Tibial nerve (tissue), 4 donors: ENCODE measurements around the gene PKNOX2. TPM values are rescaled to one million over a fixed set of nuclear protein-coding genes. Genes with fewer than 3 reads are reported as not detected.

Experiments
- DNase-seq, 2 donors: peaks; one replicate each; pipeline ENCODE4 v3.0.0-alpha.2; 2019; ENCODE audit warnings: low spot score in 2 of 2
- H3K27ac ChIP-seq, 4 donors: fragments of 200-600 bp; sonication (generic) in 3 of 4; one replicate each; pipeline ENCODE4 v1.5.1; 2017 to 2019; ENCODE audit warnings: mild to moderate bottlenecking in 1 of 4
- H3K27me3 ChIP-seq, 2 donors: fragments of 200-600 bp; sonication (generic) in 1 of 2; one replicate each; pipeline versions ENCODE4 v1.5.1 to v1.6.0; 2017 to 2019
- H3K36me3 ChIP-seq, 3 donors: fragments of 200-600 bp; sonication (generic); one replicate each; pipeline ENCODE4 v1.5.1; 2018 to 2019
- H3K4me1 ChIP-seq, 4 donors: fragments of 200-600 bp; sonication (generic) in 3 of 4; one replicate each; pipeline ENCODE4 v1.5.1; 2017 to 2019
- H3K4me3 ChIP-seq, 4 donors: fragments of 200-600 bp; sonication (generic) in 3 of 4; one replicate each; pipeline ENCODE4 v1.5.1; 2017 to 2019; ENCODE audit warnings: mild to moderate bottlenecking in 1 of 4, moderate library complexity in 1 of 4
- H3K9me3 ChIP-seq, 4 donors: fragments of 200-600 bp; sonication (generic) in 3 of 4; one replicate each; pipeline ENCODE4 v1.5.1; 2017 to 2019
- EP300 ChIP-seq, 2 donors: sonication (generic); formaldehyde crosslinking; IDR thresholded peaks; one replicate each; pipeline ENCODE4 v1.6.1; 2017; ENCODE audit warnings: antibody characterized with exemption in 2 of 2, mild to moderate bottlenecking in 1 of 2
- POLR2A ChIP-seq, 2 donors: fragments of 450-650 bp; IDR thresholded peaks; one replicate each; pipeline ENCODE4 v1.6.1; 2017; ENCODE audit warnings: antibody characterized with exemption in 2 of 2, mild to moderate bottlenecking in 2 of 2, moderate library complexity in 2 of 2
- WGBS, 2 donors: methylation state at CpG; one replicate each; pipeline ENCODE4 v1.1.5; 2018; 5-methylcytosine and 5-hydroxymethylcytosine counted together
- total RNA-seq, 4 donors: library from RNA; depleted of rRNA; stranded (reverse); fragments of >200 nt; gene quantifications; one replicate each; pipeline ENCODE4 v1.1.0, GENCODE V29; 2016
- TF ChIP-seq, protein P1 (sequence below), 5 experiments: fragments of 200-600 bp in 3 of 5; fragments of 450-650 bp in 2 of 5; sonication (generic) in 3 of 5; IDR thresholded peaks; one replicate each; pipeline ENCODE4 v1.5.1; 2016 to 2019; ENCODE audit warnings: antibody characterized with exemption in 5 of 5, mild to moderate bottlenecking in 3 of 5, moderate library complexity in 2 of 5

PKNOX2 gene
- total RNA-seq, 4 donors from 2014 or later, result 5.7 to 7.2 (median 6.4) TPM

DNA sequence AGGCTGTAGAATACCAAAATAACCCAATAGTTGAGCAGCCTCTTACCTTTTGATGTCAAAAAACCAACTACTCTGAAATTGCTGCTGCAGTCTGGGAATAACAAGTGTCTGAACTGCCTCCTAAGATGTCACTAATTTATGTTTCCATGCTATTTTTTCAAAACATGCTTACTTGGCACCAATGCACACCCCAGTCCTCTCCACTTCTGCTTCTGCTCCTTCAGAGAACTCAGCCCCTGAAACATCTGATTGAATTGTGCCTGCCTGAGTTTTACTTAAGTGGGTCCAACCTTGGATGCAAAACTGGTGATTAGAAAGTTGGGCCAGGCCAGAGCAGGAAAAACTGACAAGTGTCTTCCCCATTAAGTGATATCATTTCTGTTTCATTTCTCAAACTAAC lies 28.6 kb upstream of the PKNOX2 start:
- Histone ChIP-seq H3K4me3 (no peak overlapping the region), H3K9me3 (no peaks in the 10 kb centered on the region), H3K27me3 (peaks cover 0 to 11% of the 10 kb centered on the region in 2 donors), H3K36me3 (no peaks in the 10 kb centered on the region), H3K4me1 (no peaks in the 10 kb centered on the region), H3K27ac (no peak overlapping the region)
- TF ChIP-seq, protein P1, sequence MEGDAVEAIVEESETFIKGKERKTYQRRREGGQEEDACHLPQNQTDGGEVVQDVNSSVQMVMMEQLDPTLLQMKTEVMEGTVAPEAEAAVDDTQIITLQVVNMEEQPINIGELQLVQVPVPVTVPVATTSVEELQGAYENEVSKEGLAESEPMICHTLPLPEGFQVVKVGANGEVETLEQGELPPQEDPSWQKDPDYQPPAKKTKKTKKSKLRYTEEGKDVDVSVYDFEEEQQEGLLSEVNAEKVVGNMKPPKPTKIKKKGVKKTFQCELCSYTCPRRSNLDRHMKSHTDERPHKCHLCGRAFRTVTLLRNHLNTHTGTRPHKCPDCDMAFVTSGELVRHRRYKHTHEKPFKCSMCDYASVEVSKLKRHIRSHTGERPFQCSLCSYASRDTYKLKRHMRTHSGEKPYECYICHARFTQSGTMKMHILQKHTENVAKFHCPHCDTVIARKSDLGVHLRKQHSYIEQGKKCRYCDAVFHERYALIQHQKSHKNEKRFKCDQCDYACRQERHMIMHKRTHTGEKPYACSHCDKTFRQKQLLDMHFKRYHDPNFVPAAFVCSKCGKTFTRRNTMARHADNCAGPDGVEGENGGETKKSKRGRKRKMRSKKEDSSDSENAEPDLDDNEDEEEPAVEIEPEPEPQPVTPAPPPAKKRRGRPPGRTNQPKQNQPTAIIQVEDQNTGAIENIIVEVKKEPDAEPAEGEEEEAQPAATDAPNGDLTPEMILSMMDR (IDR thresholded peaks at IDR 0.05), result no peak
- TF ChIP-seq EP300 (IDR thresholded peaks at IDR 0.05), result no peak
- no peak for TF ChIP-seq POLR2A (IDR thresholded peaks at IDR 0.05)
- DNase-seq, result no peak

DNA sequence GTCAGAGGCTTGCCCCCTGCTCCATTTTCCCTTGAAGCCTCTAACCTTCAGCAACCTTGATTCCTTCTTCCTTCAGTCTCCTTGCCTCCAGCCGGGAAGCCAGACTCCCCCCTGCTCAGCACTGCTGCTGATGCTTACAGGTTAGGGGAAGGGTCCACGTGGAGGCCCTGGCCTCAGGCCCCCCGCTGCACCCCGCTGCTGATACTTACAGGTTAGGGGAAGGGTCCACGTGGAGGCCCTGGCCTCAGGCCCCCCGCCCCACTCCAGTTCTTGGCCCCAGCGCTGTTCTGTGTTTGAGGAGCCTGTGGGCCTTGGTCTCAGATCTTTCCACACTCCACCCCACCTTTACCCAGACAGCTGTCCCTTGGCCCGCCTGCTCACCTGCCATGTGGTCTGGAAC lies 25.6 kb upstream of the PKNOX2 start:
- Histone ChIP-seq H3K9me3 (no peaks in the 10 kb centered on the region), H3K4me1 (peaks cover 0 to 6% (median 2%) of the 10 kb centered on the region in 4 donors), H3K27me3 (peaks cover 0 to 18% of the 10 kb centered on the region in 2 donors), H3K27ac (no peak overlapping the region), H3K36me3 (no peaks in the 10 kb centered on the region), H3K4me3 (no peak overlapping the region)
- TF ChIP-seq, protein P1 (IDR thresholded peaks at IDR 0.05), result no peak
- no peak for TF ChIP-seq EP300 (IDR thresholded peaks at IDR 0.05)
- TF ChIP-seq POLR2A (IDR thresholded peaks at IDR 0.05), result no peak
- WGBS, 2 donors, result 83 to 85% methylated on average over 8 of the region's 8 CpGs
- no peak for DNase-seq

DNA sequence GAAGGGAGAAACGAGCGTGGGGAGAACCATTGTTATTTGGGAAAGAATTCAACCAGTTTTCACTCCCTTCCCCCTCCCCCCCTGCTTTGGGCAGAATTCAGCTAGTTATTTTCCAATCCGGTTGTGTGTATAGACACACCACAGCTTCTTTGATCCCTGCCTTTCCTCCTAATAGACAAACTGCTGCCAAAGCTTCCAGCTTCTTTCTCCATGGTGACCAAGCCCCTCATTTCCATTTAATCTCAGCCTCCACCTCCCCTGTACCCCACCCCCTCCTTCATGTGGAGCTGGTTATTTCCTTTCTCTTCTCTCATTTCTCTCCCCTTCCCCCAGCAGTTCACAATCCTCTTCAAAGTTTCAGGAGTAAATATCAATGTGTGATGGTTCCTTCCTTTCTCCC lies 24.8 kb upstream of the PKNOX2 start:
- H3K4me1 ChIP-seq, result peaks cover 0 to 6% (median 2%) of the 10 kb centered on the region in 4 donors
- TF ChIP-seq EP300 (IDR thresholded peaks at IDR 0.05) (no peak), POLR2A (IDR thresholded peaks at IDR 0.05) (no peak)
- TF ChIP-seq, protein P1 (IDR thresholded peaks at IDR 0.05), result no peak
- no peaks in the 10 kb centered on the region for H3K9me3 ChIP-seq
- DNase-seq, result no peak
- peaks cover 0 to 18% of the 10 kb centered on the region in 2 donors for H3K27me3 ChIP-seq
- H3K4me3 ChIP-seq, result no peak overlapping the region
- WGBS, 2 donors, result 57 to 59% methylated on average over 3 of the region's 3 CpGs
- H3K36me3 ChIP-seq, result no peaks in the 10 kb centered on the region
- no peak overlapping the region for H3K27ac ChIP-seq

DNA sequence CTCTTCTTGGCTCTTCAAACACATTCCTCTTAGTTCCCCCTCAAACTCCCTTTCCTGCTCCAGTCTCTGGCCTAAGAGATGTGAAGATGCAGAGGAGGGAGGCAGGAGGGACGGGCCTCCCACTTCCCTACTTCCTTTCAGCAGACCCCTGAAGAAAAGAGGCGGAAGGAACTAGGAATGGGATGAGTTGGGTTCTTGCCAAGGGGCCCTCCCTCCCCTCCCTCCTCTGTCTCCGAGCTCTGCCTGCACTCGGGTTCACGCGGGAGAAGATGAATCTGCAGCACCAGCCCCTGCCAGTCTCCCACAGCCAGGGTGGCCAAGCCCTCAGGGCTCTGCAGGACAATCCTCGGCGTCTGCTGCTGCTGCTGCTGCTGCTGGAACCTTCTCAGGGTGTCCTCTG lies 24.3 kb upstream of the PKNOX2 start:
- Histone ChIP-seq H3K27me3 (peaks cover 0 to 18% of the 10 kb centered on the region in 2 donors), H3K36me3 (no peaks in the 10 kb centered on the region), H3K4me3 (no peak overlapping the region), H3K27ac (no peak overlapping the region), H3K4me1 (peaks cover 0 to 6% (median 2%) of the 10 kb centered on the region in 4 donors), H3K9me3 (no peaks in the 10 kb centered on the region)
- no peak for TF ChIP-seq POLR2A (IDR thresholded peaks at IDR 0.05)
- TF ChIP-seq, protein P1 (IDR thresholded peaks at IDR 0.05), result no peak
- TF ChIP-seq EP300 (IDR thresholded peaks at IDR 0.05), result no peak
- 29 to 36% methylated on average over 8 of the region's 8 CpGs for WGBS, 2 donors
- no peak for DNase-seq

DNA sequence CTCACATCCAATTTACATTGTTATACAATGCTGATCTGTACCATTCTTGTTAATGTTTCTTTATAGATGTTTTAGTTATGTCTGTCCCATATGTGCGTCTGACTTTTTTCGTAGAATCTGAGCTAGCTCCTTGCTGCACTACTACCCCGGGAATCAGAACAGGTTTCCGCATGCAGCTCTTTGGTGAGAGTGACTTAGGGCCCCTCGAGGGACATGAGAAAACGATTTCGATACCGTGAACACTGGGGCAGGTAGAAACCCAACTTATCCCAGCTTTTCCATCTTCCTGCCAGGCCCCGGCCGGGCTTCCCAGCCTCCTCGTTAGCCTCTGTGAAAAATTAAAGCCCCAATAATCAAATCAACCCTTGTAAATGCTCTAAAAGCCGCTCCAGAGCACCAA lies 23.4 kb upstream of the PKNOX2 start:
- peaks cover 0 to 6% (median 2%) of the 10 kb centered on the region in 4 donors for H3K4me1 ChIP-seq
- no peak for DNase-seq
- H3K27me3 ChIP-seq, result peaks cover 0 to 18% of the 10 kb centered on the region in 2 donors
- H3K36me3 ChIP-seq, result no peaks in the 10 kb centered on the region
- 65 to 70% methylated on average over 12 of the region's 12 CpGs for WGBS, 2 donors
- no peaks in the 10 kb centered on the region for H3K9me3 ChIP-seq
- H3K27ac ChIP-seq, result no peak overlapping the region
- TF ChIP-seq, protein P1 (IDR thresholded peaks at IDR 0.05), result no peak
- TF ChIP-seq EP300 (IDR thresholded peaks at IDR 0.05), result no peak
- TF ChIP-seq POLR2A (IDR thresholded peaks at IDR 0.05), result no peak
- no peak overlapping the region for H3K4me3 ChIP-seq
